Anterior cingulate cortex (tissue), 58 donors: ENCODE data around the gene SOX15.
"Not testable (repeated sequence)": the region's sequence is repeated elsewhere in the genome, so short reads cannot be mapped to it uniquely, and the experiment has no call there.

ENCODE experiments used
- DNase-seq, 58 donors: peaks; one replicate each; lab custom pipeline; 2025; lab: John Stamatoyannopoulos, UW

SOX15 gene

GRCh38 chr17:7611635-7612293, 21.9 kb upstream of the SOX15 start:
- no peak for DNase-seq

- no peak for DNase-seq
These were observed 20.7 kb upstream of the SOX15 start for GRCh38 chr17:7610641-7611040.

- DNase-seq = no peak
These were observed 16.4 kb upstream of the SOX15 start for GRCh38 chr17:7606280-7606679.

- DNase-seq = not testable (repeated sequence)
These were observed 7.7 kb upstream of the SOX15 start for GRCh38 chr17:7597561-7597960.

GRCh38 chr17:7593296-7593695, 3.4 kb upstream of the SOX15 start:
- peak in 1 of 58 donors; percentile 18 for DNase-seq

- DNase-seq = no peak
These were observed 2.6 kb upstream of the SOX15 start for GRCh38 chr17:7592422-7593021.

GRCh38 chr17:7591596-7591995, 1.7 kb upstream of the SOX15 start:
- no peak for DNase-seq

GRCh38 chr17:7590743-7591142, 849 bp upstream of the SOX15 start:
- no peak for DNase-seq

- peak in 55 of 58 donors; percentile 35 to 90 (median 70) for DNase-seq
These were observed 558 bp downstream of the SOX15 start for GRCh38 chr17:7589204-7589868.

- DNase-seq = peak in 1 of 58 donors; percentile 21
These were observed 1.2 kb downstream of the SOX15 start for GRCh38 chr17:7588553-7589203.

GRCh38 chr17:7587420-7588151, 2.3 kb downstream of the SOX15 start:
- DNase-seq = peak in 5 of 58 donors; percentile 15 to 40 (median 21)

- DNase-seq = no peak
These were observed 3.0 kb downstream of the SOX15 start for GRCh38 chr17:7586673-7587419.

GRCh38 chr17:7583253-7584109, 6.4 kb downstream of the SOX15 start, which contains the start of gene MPDU1:
TSS of gene MPDU1 (plus strand) at chr17:7583852. CDS start at chr17:7583863, 11 bp downstream.
- peak; percentile 75 to 100 (median 96) for DNase-seq

GRCh38 chr17:7582396-7583252, 7.3 kb downstream of the SOX15 start:
- DNase-seq = peak in 4 of 58 donors; percentile 43 to 52 (median 48)

GRCh38 chr17:7580604-7581575, 9.0 kb downstream of the SOX15 start:
- DNase-seq = no peak

- no peak for DNase-seq
These were observed 9.9 kb downstream of the SOX15 start for GRCh38 chr17:7579834-7580603.
